Esophagus muscularis mucosa (tissue), 4 donors: Measurements from ENCODE around the gene SH3PXD2A. TPM values are rescaled to one million over a fixed set of nuclear protein-coding genes. Genes with fewer than 3 reads are reported as not detected.

Experiments
- DNase-seq: peaks from one replicate; pipeline ENCODE4 v3.0.0-alpha.2; 2017; ENCODE audit errors: extremely low spot score
- H3K27ac ChIP-seq, 4 donors: fragments of 200-600 bp; sonication (generic); replicated peaks in 1 of 4; 1 replicate in 3 of 4; 2 replicates in 1 of 4; pipeline ENCODE4 v1.5.1; 2016 to 2019; ENCODE audit warnings: mild to moderate bottlenecking in 1 of 4
- H3K27me3 ChIP-seq, 4 donors: fragments of 200-600 bp; sonication (generic); one replicate each; pipeline versions ENCODE4 v1.5.1 to v1.6.0; 2016 to 2019
- H3K36me3 ChIP-seq, 4 donors: fragments of 200-600 bp; sonication (generic); one replicate each; pipeline ENCODE4 v1.5.1; 2016 to 2019
- H3K4me1 ChIP-seq, 4 donors: fragments of 200-600 bp; sonication (generic); one replicate each; pipeline ENCODE4 v1.5.1; 2016 to 2019
- H3K4me3 ChIP-seq, 4 donors: fragments of 200-600 bp; sonication (generic); 1 replicate in 2 of 4; 2 replicates in 2 of 4; pipeline ENCODE4 v1.5.1; 2016 to 2019; ENCODE audit warnings: mild to moderate bottlenecking in 4 of 4, moderate library complexity in 1 of 4
- H3K9me3 ChIP-seq, 4 donors: fragments of 200-600 bp; sonication (generic); 1 replicate in 3 of 4; 2 replicates in 1 of 4; pipeline ENCODE4 v1.5.1; 2016 to 2019
- CTCF ChIP-seq, 3 experiments: fragments of 200-600 bp in 2 of 3; fragments of 450-650 bp in 1 of 3; sonication (generic) in 2 of 3; IDR thresholded peaks; one replicate each; pipeline ENCODE4 v1.5.1; 2017 to 2019; ENCODE audit warnings: antibody characterized with exemption in 3 of 3, mild to moderate bottlenecking in 2 of 3, moderate library complexity in 1 of 3
- EP300 ChIP-seq: sonication (generic); formaldehyde crosslinking; IDR thresholded peaks from one replicate; pipeline ENCODE4 v1.6.1; 2017; ENCODE audit warnings: antibody characterized with exemption
- POLR2A ChIP-seq: fragments of 450-650 bp; IDR thresholded peaks from one replicate; pipeline ENCODE4 v1.6.1; 2017; ENCODE audit warnings: antibody characterized with exemption, moderate library complexity, mild to moderate bottlenecking, low read depth
- POLR2AphosphoS5 ChIP-seq, 2 donors: sonication (generic); formaldehyde crosslinking; IDR thresholded peaks; one replicate each; pipeline ENCODE4 v1.6.1; 2017; ENCODE audit warnings: antibody characterized with exemption in 2 of 2
- WGBS: methylation state at CpG from one replicate; pipeline ENCODE4 v1.1.5; 2018; 5-methylcytosine and 5-hydroxymethylcytosine counted together
- intact Hi-C: fragments of 100-400 bp; cut with DNase I; formaldehyde crosslinking; loops from one replicate; pipeline ENCODE4 v1.15.1; 2023
- total RNA-seq, 4 donors: library from RNA; depleted of rRNA; stranded (reverse); fragments of >200 nt; gene quantifications; one replicate each; pipeline versions ENCODE4 v1.1.0 to v1.2.1, GENCODE V29; 2016

The SH3PXD2A gene
- total RNA-seq, 4 donors from 2014 or later, result 30.5 to 69.3 (median 40.0) TPM

- Histone ChIP-seq H3K4me1 (peaks cover 20 to 36% (median 27%) of the 10 kb centered on the region in 4 donors), H3K27ac (peak overlapping the region; percentile 74 to 85 (median 76)), H3K4me3 (peak overlapping the region; percentile 48 to 56 (median 52)), H3K9me3 (no peaks in the 10 kb centered on the region), H3K27me3 (no peaks in the 10 kb centered on the region), H3K36me3 (no peaks in the 10 kb centered on the region)
- 0% methylated on average over 15 of the region's 28 CpGs for WGBS
- TF ChIP-seq EP300 (no peak), POLR2A (no peak), POLR2AphosphoS5 (IDR thresholded peaks at IDR 0.05) (peak; percentile 73 to 78), CTCF (IDR thresholded peaks at IDR 0.05) (no peak)
- DNase-seq, result peak; percentile 97
- intact Hi-C loops, result loop anchor here (10.0 kb wide), 1 partner anchor 83 kb away; the partner anchor contains the start of gene SH3PXD2A
Measured at GRCh38 chr10:103772096-103772845, 83.1 kb downstream of the SH3PXD2A start.

GRCh38 chr10:103770139-103770538 is 85.2 kb downstream of the SH3PXD2A start:
- Histone ChIP-seq H3K4me3 (no peak overlapping the region), H3K9me3 (no peaks in the 10 kb centered on the region), H3K27me3 (no peaks in the 10 kb centered on the region), H3K27ac (no peak overlapping the region), H3K4me1 (peaks cover 28 to 48% (median 34%) of the 10 kb centered on the region in 4 donors), H3K36me3 (no peaks in the 10 kb centered on the region)
- 100% methylated on average over 2 of the region's 2 CpGs for WGBS
- no peak for DNase-seq
- no peak for TF ChIP-seq POLR2AphosphoS5 (IDR thresholded peaks at IDR 0.05)
- TF ChIP-seq POLR2A, result no peak
- intact Hi-C loops, result loop anchor here (10.0 kb wide), 1 partner anchor 85 kb away; the partner anchor contains the start of gene SH3PXD2A

- peaks cover 34 to 57% (median 41%) of the 10 kb centered on the region in 4 donors for H3K4me1 ChIP-seq
- no peak for DNase-seq
- no peaks in the 10 kb centered on the region for H3K27me3 ChIP-seq
- no peaks in the 10 kb centered on the region for H3K9me3 ChIP-seq
- 94% methylated on average over 10 of the region's 10 CpGs for WGBS
- H3K27ac ChIP-seq, result no peak overlapping the region
- H3K36me3 ChIP-seq, result no peaks in the 10 kb centered on the region
- TF ChIP-seq POLR2AphosphoS5 (IDR thresholded peaks at IDR 0.05) (no peak), CTCF (IDR thresholded peaks at IDR 0.05) (no peak), POLR2A (no peak), EP300 (no peak)
- intact Hi-C loops, result no loop called here
- H3K4me3 ChIP-seq, result no peak overlapping the region
Measured at GRCh38 chr10:103769176-103769575, 86.2 kb downstream of the SH3PXD2A start.

GRCh38 chr10:103768345-103768744 is 87.0 kb downstream of the SH3PXD2A start:
- Histone ChIP-seq H3K4me1 (peaks cover 42 to 65% (median 50%) of the 10 kb centered on the region in 4 donors), H3K27ac (no peak overlapping the region), H3K9me3 (no peaks in the 10 kb centered on the region), H3K36me3 (no peaks in the 10 kb centered on the region), H3K27me3 (no peaks in the 10 kb centered on the region), H3K4me3 (no peak overlapping the region)
- intact Hi-C loops, result no loop called here
- DNase-seq, result no peak
- TF ChIP-seq CTCF (IDR thresholded peaks at IDR 0.05) (no peak), POLR2AphosphoS5 (IDR thresholded peaks at IDR 0.05) (no peak), POLR2A (no peak), EP300 (no peak)
- 82% methylated on average over 11 of the region's 11 CpGs for WGBS

- Histone ChIP-seq H3K27ac (no peak overlapping the region), H3K36me3 (no peaks in the 10 kb centered on the region), H3K4me3 (no peak overlapping the region), H3K27me3 (no peaks in the 10 kb centered on the region), H3K4me1 (peaks cover 43 to 66% (median 50%) of the 10 kb centered on the region in 4 donors), H3K9me3 (no peaks in the 10 kb centered on the region)
- intact Hi-C loops, result no loop called here
- DNase-seq, result no peak
- TF ChIP-seq CTCF (IDR thresholded peaks at IDR 0.05), result no peak
- no peak for TF ChIP-seq POLR2AphosphoS5 (IDR thresholded peaks at IDR 0.05)
- no peak for TF ChIP-seq EP300
- TF ChIP-seq POLR2A, result no peak
- WGBS, result 81% methylated on average over 1 of the region's 1 CpG
Measured at GRCh38 chr10:103767756-103768155, 87.6 kb downstream of the SH3PXD2A start.
